ENCODE measurements around the gene PCMT1. TPM values are rescaled to one million over a fixed set of nuclear protein-coding genes. Genes with fewer than 3 reads are reported as not detected.
"Not testable (repeated sequence)": the region's sequence is repeated elsewhere in the genome, so short reads cannot be mapped to it uniquely, and the experiment has no call there.

Gene PCMT1
- total and polyA plus RNA-seq, 2 experiments from 2014 or later: 110 to 126 TPM

DNA sequence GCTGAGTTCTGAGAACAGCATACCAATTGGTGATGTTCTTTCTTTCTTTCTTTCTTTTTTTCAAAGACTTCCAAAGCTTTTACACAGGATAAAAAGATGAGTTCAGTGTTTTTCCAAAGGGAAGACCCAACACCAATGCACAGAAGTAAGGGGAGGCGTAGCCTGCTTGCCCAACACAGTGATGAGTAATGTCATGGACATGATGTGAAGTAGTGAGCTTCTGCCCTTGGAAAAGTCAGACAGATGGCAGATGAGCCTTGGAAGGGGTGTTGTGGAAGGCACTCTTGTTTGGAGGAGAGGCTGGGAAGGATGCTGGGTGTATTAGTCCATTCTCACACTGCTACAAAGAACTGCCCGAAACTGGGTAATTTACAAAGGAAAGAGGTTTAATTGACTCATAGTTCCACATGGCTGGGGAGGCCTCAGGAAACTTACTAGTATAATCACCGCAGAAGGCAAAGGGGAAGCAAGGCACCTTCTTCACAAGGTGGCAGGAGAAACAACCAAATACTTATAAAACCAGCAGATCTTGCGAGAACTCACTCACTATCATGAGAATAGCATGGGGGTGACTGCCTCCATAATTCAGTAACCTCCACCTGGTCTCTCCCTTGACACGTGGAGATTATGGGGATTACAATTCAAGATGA lies 102.0 kb downstream of the PCMT1 start:
- H3K27me3 ChIP-seq: no peaks in the 10 kb centered on the region
- no peak overlapping the region for H3K4me3 ChIP-seq
- no peak overlapping the region for H3K4me2 ChIP-seq
- no peak overlapping the region for H2AFZ ChIP-seq
- no peak for DNase-seq (ENCODE audit: low spot score)
- H3K9me2 ChIP-seq (replicated peaks; ENCODE audit: insufficient read depth): no peaks in the 10 kb centered on the region
- H3K27ac ChIP-seq: no peak overlapping the region
- 93% methylated on average over 5 of the region's 5 CpGs for WGBS (ENCODE audit: low lambda C conversion rate, missing lambda C conversion rate)
- no peaks in the 10 kb centered on the region for H3K36me3 ChIP-seq (replicated peaks; ENCODE audit: insufficient read depth, low read depth)
- H3K9me3 ChIP-seq (ENCODE audit: low read depth): no peaks in the 10 kb centered on the region
- TF ChIP-seq CTCF (IDR thresholded peaks at IDR 0.05; ENCODE audit: poor library complexity) (no peak), EZH2phosphoT487 (IDR thresholded peaks at IDR 0.05; ENCODE audit: low read depth, severe bottlenecking, unreplicated experiment) (no peak), EZH2 (IDR thresholded peaks at IDR 0.05; ENCODE audit: borderline replicate concordance) (no peak)
- H4K20me1 ChIP-seq (ENCODE audit: insufficient read depth, poor library complexity, severe bottlenecking): no peaks in the 10 kb centered on the region
- peaks cover 26% of the 10 kb centered on the region for H3K4me1 ChIP-seq (ENCODE audit: insufficient read depth)
- H3K79me2 ChIP-seq: peaks cover 16% of the 10 kb centered on the region

DNA sequence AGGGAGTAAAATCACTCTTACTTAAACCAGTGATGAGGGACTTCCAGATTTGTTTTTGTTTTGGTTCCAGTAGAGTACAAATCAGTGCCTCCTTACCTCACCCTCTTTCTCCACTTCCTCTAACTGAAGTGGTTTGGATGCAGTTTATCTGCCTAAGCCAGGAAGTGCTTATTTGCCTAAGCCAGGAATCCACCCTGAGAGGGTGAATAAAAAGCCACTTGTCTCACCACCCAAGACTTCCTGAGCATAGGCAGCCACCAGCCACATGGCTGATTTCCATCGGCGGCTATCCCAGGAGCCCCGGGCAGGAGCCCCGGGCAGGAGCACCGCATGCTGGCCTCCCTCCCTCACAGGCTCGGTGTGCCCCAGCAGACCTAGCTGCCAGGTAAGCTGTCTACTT lies 102.6 kb downstream of the PCMT1 start:
- H3K9me3 ChIP-seq (ENCODE audit: low read depth): no peaks in the 10 kb centered on the region
- H2AFZ ChIP-seq: no peak overlapping the region
- peaks cover 22% of the 10 kb centered on the region for H3K79me2 ChIP-seq
- no peaks in the 10 kb centered on the region for H4K20me1 ChIP-seq (ENCODE audit: insufficient read depth, poor library complexity, severe bottlenecking)
- H3K27ac ChIP-seq: no peak overlapping the region
- no peaks in the 10 kb centered on the region for H3K9me2 ChIP-seq (replicated peaks; ENCODE audit: insufficient read depth)
- no peak for DNase-seq (ENCODE audit: low spot score)
- peaks cover 23% of the 10 kb centered on the region for H3K4me1 ChIP-seq (ENCODE audit: insufficient read depth)
- H3K4me2 ChIP-seq: no peak overlapping the region
- H3K36me3 ChIP-seq (replicated peaks; ENCODE audit: insufficient read depth, low read depth): no peaks in the 10 kb centered on the region
- TF ChIP-seq CTCF (IDR thresholded peaks at IDR 0.05; ENCODE audit: poor library complexity) (no peak), EZH2 (IDR thresholded peaks at IDR 0.05; ENCODE audit: borderline replicate concordance) (no peak), EZH2phosphoT487 (IDR thresholded peaks at IDR 0.05; ENCODE audit: low read depth, severe bottlenecking, unreplicated experiment) (no peak)
- H3K27me3 ChIP-seq: no peaks in the 10 kb centered on the region
- WGBS (ENCODE audit: low lambda C conversion rate, missing lambda C conversion rate): 74% methylated on average over 6 of the region's 6 CpGs
- no peak overlapping the region for H3K4me3 ChIP-seq

DNA sequence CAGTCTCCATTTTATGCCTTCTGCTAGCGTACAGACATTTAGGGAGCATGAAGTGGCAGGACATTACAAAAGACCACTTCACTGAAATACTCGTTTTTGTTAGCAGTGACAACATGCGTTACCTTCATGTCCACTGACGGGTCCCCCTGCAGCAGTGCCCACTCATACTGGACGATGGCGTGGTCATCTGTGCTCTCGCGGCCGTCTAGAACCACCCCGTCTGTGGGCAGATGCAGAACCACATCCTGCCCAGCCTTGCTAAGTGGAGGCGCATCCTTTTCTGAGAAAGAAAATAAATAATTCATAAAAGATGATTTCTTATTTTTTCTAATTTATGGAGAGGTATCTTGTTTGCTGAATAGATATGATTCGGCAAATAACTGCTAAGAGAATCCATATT lies 103.3 kb downstream of the PCMT1 start:
- TF ChIP-seq CTCF (IDR thresholded peaks at IDR 0.05; ENCODE audit: poor library complexity): no peak
- no peaks in the 10 kb centered on the region for H4K20me1 ChIP-seq (ENCODE audit: insufficient read depth, poor library complexity, severe bottlenecking)
- DNase-seq (ENCODE audit: low spot score): no peak
- no peak overlapping the region for H3K4me2 ChIP-seq
- H3K79me2 ChIP-seq: peaks cover 28% of the 10 kb centered on the region
- WGBS (ENCODE audit: low lambda C conversion rate, missing lambda C conversion rate): 96% methylated on average over 12 of the region's 12 CpGs
- H3K36me3 ChIP-seq (replicated peaks; ENCODE audit: insufficient read depth, low read depth): no peaks in the 10 kb centered on the region
- H3K4me1 ChIP-seq (ENCODE audit: insufficient read depth): peaks cover 21% of the 10 kb centered on the region
- H3K9me3 ChIP-seq (ENCODE audit: low read depth): no peaks in the 10 kb centered on the region
- H3K4me3 ChIP-seq: no peak overlapping the region
- no peaks in the 10 kb centered on the region for H3K27me3 ChIP-seq
- no peaks in the 10 kb centered on the region for H3K9me2 ChIP-seq (replicated peaks; ENCODE audit: insufficient read depth)
- no peak overlapping the region for H2AFZ ChIP-seq
- H3K27ac ChIP-seq: no peak overlapping the region

GRCh38 chr6:149854017-149854416 lies 104.5 kb downstream of the PCMT1 start:
- not testable (repeated sequence) for H3K9me2 ChIP-seq (replicated peaks; ENCODE audit: insufficient read depth); H3K4me2 ChIP-seq; H2AFZ ChIP-seq; H3K36me3 ChIP-seq (replicated peaks; ENCODE audit: insufficient read depth, low read depth); H3K4me3 ChIP-seq; H4K20me1 ChIP-seq (ENCODE audit: insufficient read depth, poor library complexity, severe bottlenecking); H3K27me3 ChIP-seq; H3K9me3 ChIP-seq (ENCODE audit: low read depth); DNase-seq (ENCODE audit: low spot score)
- 96% methylated on average over 4 of the region's 4 CpGs for WGBS (ENCODE audit: low lambda C conversion rate, missing lambda C conversion rate)
- H3K79me2 ChIP-seq: peaks cover 38% of the 10 kb centered on the region
- peak overlapping the region; percentile 79 for H3K27ac ChIP-seq
- H3K4me1 ChIP-seq (ENCODE audit: insufficient read depth): peaks cover 21% of the 10 kb centered on the region

All from hepatocyte (in vitro differentiated cells).